Fibroblast of skin of right biceps (primary cell): ENCODE measurements around the gene CYFIP1.

ENCODE experiments used
- DNase-seq: peaks from one replicate; pipeline ENCODE4 v3.0.0-alpha.2; 2013

Gene CYFIP1

DNA sequence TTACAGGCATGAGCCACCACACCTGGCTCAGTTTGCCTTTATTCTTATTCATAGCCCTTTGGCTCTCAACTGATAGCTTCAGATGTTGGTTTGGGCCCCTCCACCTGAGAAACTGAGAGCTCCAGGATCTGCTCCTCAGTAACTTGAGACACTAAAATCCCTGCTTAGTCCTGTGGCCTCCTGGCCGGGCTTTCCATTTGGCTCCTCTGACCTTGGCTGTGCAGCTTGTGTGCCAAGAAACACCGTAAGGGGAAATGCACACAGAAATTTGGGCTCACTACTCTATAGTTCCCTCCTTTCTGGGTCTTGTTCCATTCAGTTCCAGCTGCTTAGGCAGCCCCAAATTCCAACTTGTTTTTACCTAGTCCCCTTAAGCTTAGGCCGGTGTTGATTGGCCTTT, 116.8 kb downstream of the CYFIP1 start:
- no peak for DNase-seq

DNA sequence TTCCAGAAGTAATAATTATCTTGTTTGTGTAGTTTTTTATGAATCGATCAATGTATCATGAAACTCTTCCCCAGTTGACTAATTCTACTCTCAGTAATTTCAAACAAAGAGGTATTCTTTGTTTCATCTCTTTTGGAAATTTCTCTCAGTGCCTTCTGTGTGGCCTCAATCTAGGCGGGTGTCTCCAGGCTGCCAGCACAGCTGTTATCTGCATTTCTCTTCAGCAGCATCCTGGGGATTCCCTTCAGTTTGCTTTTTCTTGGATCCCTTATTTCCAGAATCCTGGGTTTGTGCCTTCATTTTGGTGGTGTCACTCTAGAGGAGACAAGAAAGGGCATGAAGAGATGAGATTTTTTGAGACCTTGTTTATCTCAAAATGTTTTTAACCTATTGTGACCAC, 119.0 kb downstream of the CYFIP1 start:
- DNase-seq, result no peak

DNA sequence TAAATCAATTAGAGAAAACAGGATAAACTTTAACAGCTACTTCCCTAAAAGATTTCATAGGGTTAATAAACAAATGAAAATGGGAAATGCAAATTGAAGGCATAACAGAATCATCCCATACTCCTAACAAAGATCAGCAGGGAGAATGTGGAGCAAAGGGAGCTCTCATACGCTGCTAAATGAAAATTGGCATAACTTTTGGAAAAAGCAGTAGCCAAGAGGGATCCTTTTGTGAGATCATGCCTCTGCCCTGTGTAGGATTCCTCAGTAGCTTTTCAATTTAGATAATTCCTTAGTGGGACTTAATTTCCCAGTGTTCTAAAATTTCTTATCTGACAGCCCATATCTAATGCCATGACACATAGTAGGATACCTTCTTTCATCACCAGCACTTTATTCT, 123.5 kb downstream of the CYFIP1 start:
- no peak for DNase-seq

DNA sequence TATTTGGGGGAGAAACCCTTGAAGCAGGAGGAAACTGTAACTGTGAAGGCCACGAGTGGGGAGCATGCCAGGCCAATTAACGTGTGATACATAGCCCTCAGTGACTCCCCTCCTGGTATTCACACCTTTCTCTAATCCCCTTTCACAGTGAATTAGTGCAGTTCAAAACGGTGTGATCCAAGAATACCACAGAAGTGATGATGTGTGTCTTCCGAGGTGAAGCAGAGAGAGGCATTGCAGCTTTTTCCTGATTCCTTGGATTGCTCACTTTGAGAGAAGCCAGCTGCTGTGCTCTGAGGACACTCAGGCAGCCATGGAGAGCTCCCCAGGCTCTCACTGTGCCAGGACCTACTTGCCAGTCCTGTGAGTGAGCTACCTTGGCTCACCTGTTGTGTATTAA, 124.4 kb downstream of the CYFIP1 start:
- no peak for DNase-seq

DNA sequence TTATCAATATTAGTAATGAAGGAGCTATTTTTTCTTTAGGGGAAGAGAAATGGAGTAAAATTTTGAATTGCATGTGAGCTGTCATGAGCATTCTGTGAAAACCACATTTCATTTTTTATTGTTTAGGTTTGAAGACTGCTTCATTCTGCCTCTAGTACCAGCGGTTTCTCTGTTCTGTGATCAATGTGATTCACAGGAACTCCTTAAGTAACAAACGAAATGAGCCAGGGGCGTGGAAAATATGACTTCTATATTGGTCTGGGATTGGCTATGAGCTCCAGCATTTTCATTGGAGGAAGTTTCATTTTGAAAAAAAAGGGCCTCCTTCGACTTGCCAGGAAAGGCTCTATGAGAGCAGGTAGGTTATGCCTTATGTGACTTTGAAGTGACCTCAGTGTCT, 128.7 kb downstream of the CYFIP1 start:
- DNase-seq, result no peak

DNA sequence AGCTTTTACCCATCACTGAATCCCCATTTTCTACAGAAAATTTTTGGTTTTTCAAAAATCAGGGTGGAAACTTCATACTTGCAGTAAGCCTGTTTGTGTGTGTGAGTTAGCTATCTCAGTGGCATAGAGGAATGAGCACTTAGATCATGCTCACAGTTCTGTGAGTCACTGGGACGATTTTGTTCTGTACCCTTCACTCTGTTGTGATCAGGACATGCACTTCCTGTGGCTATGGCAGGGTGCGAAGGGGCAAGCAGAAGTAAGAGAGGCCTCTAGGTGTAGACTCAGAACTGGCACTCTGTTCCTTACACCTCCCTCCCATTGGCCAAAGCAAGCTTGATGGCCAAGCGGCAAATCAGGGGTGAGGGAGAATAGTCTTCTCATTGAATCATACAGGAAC, 130.1 kb downstream of the CYFIP1 start:
- no peak for DNase-seq

DNA sequence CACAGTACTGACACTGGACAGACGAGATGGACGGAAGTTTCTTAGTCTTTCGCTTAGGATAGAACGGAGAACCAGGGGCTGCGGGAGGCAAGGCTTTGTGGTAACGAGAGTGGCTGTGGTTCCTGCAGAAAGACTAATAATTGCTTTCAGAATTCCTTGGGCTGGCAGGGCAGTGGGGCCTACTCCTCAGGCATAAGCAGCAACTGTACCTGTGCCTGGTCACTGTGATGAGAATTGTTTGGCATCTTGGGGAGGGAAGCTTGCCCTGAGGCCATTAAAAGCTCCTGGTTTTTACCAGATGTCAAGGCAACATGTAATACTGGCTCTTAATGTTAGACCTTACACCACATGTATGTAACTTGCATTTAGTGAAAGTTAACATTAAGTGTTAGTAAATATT, 134.1 kb downstream of the CYFIP1 start:
- DNase-seq, result no peak

DNA sequence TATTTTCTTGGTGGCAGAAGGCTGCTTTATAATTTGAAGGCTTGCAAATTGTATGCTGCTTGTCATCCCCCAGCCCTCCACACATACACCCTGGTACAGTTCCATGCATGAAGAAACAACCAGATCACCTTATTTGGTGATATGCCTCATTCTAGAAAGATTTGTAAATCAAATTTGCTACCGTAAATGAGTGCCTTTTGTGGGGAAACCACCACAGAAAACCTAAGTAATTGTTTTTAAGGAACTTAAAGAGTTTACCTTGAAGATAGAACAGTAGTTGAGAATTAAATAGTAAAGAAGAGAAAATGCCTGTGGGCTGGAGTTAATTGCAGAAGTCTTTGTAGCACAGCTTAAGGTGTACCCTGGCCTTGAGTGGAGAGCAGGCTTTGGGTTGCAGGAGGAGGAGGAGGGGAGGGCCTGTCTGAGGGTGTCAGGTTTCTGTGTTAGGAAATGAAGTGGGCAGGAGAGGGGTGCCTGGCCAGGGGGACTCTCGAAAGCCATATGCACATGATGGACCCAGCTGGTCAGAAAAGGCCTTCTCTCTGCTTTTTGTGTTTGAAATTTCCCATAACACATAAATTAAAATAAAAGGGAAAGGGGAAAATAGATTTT, 134.8 kb downstream of the CYFIP1 start:
- peak; percentile 32 for DNase-seq

DNA sequence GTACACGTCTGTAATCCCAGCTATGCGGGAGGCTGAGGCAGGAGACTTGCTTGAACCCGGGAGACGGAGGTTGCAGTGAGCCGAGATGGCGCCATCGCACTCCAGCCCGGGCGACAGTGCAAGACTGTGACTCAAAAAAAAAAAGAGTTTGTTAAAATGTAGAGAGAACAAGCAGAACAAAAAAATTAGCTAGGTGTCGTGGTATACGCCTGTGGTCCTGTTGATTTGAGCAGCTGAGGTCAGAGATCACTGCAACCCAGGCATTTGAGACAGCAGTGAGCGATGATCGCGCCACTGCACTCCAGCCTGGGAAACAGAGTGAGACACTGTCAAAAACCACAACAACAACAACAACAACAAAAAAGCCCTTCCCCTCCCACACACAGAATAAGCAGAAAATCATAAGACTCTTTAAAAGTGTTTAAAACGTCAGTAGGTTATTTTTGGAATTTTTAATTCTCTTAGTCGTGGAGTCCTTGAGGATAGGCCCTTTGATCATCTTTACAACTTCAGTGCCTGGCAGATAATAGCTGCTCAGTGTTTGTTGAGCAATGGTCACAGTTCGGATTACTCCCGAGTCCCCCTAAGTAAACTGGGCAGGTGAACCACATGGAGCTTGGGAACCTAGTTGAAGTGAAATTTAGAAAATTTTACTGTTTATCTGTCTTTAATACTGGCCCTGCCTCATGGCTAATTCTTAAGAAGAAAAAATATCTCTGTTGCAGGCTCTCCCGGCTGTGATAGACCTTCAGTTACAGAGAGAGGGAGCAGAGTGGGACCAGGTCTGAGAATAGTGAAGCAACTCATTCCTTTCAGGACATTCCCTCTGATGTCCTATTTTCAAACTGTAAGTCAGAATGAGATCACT, 135.5 kb downstream of the CYFIP1 start:
- DNase-seq, result no peak

DNA sequence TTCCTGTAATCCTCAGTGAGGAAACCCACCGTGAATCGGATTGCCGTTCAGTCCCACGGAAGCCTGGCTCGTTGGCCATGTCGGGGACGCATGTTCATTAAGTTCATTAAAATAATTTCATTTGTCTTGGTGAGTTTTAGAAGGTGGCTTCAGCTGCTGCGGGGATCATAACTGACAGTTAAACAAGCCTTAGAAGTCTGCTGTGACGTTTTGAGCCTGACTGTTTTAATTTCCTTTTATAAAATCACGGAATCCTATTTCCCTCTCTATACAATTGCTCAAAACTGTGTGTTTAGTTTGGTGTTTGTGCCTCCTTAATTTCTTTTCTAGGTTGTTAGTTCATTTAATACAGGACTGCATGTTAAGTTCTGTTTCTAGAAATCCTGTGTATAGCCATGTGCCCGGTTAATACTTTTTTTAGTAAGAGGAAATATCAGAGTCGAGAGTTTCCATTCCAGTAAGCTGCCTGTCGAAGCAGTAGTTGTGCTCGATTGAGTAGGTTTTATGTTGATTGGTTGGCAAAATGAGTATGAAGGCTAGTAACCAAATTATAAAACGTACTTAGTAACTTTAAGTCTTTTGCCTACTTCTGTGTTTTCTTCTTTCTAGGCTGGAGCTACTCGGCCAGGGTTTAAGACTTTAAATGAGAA, 141.0 kb downstream of the CYFIP1 start:
- no peak for DNase-seq

DNA sequence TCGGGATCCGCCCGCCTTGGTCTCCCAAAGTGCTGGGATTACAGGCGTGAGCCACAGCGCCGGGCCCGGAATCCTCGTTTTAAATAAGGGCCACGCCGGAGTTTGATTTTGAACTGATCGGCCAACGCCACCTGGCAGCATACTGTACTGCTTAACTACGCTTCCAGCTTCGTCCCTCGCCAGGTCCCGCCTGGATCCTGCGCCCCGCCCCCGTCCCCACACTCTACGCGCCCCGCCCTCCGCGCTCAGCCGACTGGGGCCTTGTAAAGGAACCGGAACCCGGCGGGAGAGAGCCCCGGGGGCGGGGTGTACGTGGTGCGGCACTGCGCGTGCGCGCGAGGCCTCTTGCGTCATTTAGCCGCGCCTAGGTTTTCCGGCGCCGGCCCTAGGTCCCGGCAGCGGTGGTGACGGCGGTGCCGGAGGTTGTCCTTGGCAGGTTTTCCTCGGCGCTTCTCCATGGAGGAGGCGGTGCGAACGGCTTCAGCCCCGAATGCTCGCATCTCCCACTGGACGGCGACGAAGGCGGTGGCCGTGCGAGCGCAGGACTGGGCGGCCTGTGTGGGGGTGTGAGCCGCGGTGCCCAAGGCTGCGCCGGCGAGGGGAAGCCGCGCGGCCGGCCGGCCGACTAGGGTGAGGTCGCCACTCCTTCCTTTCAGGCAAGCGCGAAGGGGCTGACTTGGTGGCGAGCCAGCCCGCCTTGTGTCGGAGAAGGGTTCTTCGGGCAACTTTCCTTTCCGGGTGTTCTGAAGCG, 141.7 kb downstream of the CYFIP1 start, which contains the start of gene NIPA2:
Gene NIPA2, plus strand, starts transcription at position 375 of the 751 bp plus-strand sequence. CDS start 13,066 bp downstream, outside the sequence.
- peak; percentile 98 for DNase-seq

DNA sequence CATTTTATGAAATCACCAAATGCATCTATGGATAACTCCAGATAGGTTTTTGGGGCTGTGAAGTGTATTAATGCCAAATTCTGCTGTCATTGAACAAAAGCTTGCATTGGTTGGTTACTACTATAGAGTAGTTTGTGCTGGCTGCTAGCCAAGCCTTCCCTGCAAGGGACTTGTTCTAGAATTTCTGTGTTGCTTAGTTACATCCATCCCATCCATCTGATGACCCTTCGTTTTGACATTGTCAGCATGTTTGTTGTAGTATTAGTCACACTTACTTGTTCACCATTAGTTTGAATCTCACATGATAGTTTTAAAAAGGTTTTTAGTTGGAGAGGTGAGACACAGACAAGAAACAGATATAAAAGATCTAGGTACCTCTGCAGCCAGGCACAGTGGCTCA, 148.7 kb downstream of the CYFIP1 start:
- peak; percentile 24 for DNase-seq

DNA sequence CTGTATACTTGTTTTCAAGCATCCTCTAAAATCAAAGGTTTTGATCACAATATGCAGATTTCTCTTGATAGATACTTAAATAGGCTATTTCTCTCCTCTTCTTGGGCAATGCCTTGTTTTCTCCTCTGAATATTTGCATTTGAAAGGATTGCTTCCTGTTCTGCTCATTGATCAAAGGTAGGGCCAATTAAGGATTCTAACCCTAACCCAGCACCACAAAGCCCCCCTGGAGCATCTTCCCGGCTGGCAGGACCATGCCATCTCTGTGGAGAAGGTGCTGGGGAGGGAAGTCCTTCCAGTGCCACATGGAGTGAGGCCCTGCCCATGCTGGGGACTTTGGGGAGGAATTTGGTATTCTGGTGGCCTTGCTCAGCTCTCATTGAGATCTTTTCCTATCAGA, 153.0 kb downstream of the CYFIP1 start:
- DNase-seq, result no peak

DNA sequence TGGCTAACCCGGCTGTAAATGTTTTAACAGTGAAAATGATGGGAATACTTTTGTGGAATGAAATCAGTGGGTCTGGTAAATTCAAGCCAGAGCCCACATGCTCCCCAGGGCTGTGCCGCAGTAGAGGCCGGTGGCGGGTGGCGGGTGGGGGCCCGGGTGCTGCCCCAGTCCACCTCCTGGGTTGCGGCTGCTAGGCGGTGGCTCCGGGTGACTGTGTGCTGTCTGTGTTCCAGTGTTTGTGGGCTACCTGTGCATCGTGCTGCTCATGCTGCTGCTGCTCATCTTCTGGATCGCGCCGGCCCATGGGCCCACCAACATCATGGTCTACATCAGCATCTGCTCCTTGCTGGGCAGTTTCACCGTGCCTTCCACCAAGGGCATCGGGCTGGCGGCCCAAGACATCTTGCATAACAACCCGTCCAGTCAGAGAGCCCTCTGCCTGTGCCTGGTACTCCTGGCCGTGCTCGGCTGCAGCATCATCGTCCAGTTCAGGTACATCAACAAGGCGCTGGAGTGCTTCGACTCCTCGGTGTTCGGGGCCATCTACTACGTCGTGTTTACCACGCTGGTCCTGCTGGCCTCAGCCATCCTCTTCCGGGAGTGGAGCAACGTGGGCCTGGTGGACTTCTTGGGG, 156.6 kb downstream of the CYFIP1 start:
- no peak for DNase-seq

DNA sequence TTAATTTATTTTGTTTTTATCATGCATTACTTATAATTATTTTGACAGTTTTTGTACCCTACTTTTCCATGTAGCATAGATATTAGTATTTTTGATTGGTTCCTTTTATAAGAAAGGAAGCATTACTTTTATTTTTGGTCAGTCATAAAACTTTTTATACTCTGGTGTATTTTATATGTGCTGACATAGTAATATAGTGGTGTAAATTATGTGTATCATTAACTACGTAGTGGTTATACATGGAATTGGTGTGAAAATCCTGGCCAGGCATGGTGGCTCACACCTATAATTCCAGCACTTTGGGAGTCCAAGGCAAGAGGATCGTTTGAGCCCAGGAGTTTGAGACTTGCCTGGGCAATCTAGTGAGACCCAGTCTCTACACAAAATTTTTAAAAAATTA, 160.5 kb downstream of the CYFIP1 start:
- no peak for DNase-seq
